Transverse colon (tissue), 4 donors: ENCODE measurements around the gene ANKRD62.
"Not testable (repeated sequence)": the region's sequence is repeated elsewhere in the genome, so short reads cannot be mapped to it uniquely, and the experiment has no call there.

ENCODE experiments used
- CTCF ChIP-seq, 5 experiments: fragments of 200-600 bp in 3 of 5; fragments of 450-650 bp in 2 of 5; sonication (generic) in 3 of 5; IDR thresholded peaks; 1 replicate in 2 of 5; 2 replicates in 3 of 5; pipeline ENCODE4 v1.5.1; 2016 to 2017; ENCODE audit warnings: antibody characterized with exemption in 5 of 5, inconsistent platforms in 3 of 5, mild to moderate bottlenecking in 2 of 5, moderate library complexity in 1 of 5
- EP300 ChIP-seq: sonication (generic); formaldehyde crosslinking; IDR thresholded peaks from one replicate; pipeline ENCODE4 v1.6.1; 2017; ENCODE audit warnings: antibody characterized with exemption, low read depth
- POLR2AphosphoS5 ChIP-seq, 3 donors: sonication (generic); formaldehyde crosslinking; IDR thresholded peaks; one replicate each; pipeline ENCODE4 v1.6.1; 2016; ENCODE audit warnings: antibody characterized with exemption in 3 of 3

DNA sequence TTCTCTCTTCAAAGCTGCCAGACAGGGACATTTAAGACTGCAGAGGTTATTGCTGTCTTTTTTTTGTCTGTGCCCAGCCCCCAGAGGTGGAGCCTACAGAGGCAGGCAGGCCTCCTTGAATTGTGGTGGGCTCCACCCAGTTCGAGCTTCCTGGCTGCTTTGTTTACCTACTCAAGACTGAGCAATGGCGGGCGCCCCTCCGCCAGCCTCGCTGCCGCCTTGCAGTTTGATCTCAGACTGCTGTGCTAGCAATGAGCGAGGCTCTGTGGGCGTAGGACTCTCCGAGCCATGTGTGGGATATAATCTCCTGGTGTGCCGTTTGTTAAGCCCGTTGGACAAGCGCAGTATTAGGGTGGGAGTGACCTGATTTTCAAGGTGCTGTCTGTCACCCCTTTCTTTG, 47.2 kb downstream of the ANKRD62 start:
- TF ChIP-seq CTCF (IDR thresholded peaks at IDR 0.05); POLR2AphosphoS5 (IDR thresholded peaks at IDR 0.05); EP300: not testable (repeated sequence)
